Activated CD4-positive, alpha-beta T cell treated with anti-CD3 and anti-CD28 coated beads for 24 hours (primary cell): ENCODE measurements around the gene LRP1.
A peak's percentile ranks its signal among the peaks of the same experiment; 100 is the strongest.

Experiments used
- DNase-seq, 2 donors: peaks; one replicate each; pipeline ENCODE4 v3.0.0-alpha.2; 2020; ENCODE audit warnings: low read depth in 2 of 2

Gene LRP1

DNA sequence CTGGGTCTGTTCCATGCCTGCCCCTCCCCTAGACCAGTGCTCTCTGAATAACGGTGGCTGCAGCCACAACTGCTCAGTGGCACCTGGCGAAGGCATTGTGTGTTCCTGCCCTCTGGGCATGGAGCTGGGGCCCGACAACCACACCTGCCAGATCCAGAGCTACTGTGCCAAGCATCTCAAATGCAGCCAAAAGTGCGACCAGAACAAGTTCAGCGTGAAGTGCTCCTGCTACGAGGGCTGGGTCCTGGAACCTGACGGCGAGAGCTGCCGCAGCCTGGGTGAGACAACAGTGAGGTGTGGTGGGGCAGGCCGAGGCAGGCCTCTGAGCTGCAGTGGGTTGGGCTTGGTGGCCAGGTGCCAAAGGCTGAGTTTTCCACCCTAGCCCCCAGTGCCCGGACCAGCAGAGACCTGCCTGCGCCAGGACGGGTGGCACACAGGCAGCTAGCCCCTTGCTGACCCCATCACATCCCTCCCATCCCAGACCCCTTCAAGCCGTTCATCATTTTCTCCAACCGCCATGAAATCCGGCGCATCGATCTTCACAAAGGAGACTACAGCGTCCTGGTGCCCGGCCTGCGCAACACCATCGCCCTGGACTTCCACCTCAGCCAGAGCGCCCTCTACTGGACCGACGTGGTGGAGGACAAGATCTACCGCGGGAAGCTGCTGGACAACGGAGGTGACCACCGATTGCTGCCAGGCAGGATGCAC lies 47.3 kb downstream of the LRP1 start:
- DNase-seq, result peak; percentile 16 to 54

- DNase-seq, result no peak
These were observed 47.8 kb downstream of the LRP1 start for GRCh38 chr12:57176139-57176477.

DNA sequence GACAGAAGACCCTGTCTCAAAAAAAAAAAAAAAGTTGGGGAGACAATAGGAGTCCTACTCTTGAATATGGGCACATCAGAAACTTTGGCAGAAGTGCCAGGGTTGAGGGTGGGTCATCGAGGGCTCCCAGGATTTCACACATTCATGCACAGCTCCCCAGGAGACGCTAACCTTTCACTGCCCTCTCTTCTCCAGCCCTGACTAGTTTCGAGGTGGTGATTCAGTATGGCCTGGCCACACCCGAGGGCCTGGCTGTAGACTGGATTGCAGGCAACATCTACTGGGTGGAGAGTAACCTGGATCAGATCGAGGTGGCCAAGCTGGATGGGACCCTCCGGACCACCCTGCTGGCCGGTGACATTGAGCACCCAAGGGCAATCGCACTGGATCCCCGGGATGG lies 48.6 kb downstream of the LRP1 start:
- DNase-seq, result no peak

GRCh38 chr12:57177354-57177753 lies 49.1 kb downstream of the LRP1 start:
- DNase-seq, result no peak

DNA sequence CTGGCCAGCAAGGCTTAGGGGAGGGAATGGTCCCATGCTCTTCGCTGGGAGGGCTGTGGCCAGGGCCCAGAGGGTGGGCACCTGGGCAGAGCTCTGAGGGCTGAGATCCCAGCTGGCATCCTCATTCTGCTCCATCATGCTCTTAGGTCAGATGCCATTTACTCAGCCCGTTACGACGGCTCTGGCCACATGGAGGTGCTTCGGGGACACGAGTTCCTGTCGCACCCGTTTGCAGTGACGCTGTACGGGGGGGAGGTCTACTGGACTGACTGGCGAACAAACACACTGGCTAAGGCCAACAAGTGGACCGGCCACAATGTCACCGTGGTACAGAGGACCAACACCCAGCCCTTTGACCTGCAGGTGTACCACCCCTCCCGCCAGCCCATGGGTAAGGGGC lies 49.9 kb downstream of the LRP1 start:
- no peak for DNase-seq

- no peak for DNase-seq
These were observed 51.2 kb downstream of the LRP1 start for GRCh38 chr12:57179331-57180086.

GRCh38 chr12:57180321-57180989 lies 52.2 kb downstream of the LRP1 start:
- DNase-seq, result no peak

GRCh38 chr12:57181072-57181471 lies 52.8 kb downstream of the LRP1 start:
- no peak for DNase-seq

- no peak for DNase-seq
These were observed 53.4 kb downstream of the LRP1 start for GRCh38 chr12:57181561-57182155.

DNA sequence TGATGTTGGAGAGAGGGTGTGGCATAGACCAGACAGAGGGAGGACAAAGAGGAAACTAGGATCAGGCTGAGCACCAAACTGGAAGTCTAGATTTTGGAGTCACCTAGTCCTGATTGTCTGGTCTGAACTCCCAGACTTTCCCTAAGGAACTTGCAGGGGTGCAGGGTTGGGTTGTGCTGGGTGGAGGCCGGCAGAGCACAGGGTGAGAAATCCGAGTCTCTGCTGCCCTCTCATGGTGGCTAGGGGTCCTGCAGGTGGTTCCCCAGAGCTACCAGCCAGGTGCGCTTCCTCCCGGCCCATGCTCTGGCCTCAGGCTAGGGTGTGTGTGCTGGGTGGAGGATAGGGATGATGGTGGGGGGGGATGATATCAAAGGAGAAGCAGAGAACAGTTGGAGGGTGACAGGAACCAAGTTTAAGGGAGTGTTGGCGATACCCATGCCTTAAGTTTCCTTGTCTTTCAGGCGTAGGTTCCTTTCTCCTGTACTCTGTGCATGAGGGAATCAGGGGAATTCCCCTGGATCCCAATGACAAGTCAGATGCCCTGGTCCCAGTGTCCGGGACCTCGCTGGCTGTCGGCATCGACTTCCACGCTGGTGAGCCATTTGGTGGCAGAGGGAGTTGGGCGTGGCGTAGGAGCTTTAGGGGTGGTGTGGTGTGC lies 54.8 kb downstream of the LRP1 start:
- DNase-seq, result peak; percentile 78 to 83

GRCh38 chr12:57183939-57184725 lies 55.8 kb downstream of the LRP1 start:
- DNase-seq, result no peak

- no peak for DNase-seq
These were observed 57.1 kb downstream of the LRP1 start for GRCh38 chr12:57185403-57185802.

- DNase-seq, result no peak
These were observed 57.7 kb downstream of the LRP1 start for GRCh38 chr12:57185906-57186508.

DNA sequence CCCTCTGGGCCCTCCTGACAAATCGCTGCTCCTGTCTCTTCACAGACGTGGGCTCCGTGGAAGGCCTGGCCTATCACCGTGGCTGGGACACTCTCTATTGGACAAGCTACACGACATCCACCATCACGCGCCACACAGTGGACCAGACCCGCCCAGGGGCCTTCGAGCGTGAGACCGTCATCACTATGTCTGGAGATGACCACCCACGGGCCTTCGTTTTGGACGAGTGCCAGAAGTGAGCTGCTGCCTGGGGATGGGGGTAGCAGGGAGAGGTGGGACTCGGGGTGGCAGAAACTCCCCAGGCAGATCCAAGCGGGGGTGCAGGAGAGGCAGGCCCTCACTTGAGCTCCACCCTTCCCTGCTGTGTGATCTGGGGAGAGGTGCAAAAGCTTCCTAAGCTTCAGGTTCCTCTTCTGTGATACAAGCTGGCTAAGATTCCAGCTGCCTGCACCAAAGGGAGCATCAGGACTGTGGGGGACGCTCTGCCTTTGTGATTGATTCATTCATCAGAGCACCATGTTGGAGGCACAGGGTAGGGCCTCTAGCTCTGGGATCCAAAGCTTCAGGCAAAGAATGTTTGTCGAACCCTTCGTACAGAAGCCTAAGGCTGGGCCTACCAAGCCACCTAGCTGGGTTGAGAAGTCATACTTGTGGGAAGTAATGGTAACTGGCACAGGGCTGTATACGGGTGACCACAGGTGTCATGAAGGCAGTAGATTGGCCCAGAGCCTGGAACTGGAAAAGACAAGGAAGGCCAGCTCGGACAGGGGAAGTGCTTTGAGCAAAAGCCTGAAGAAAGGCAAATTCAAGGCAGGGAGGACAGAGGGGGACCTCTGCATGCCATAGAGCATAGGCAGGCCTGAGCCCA lies 59.2 kb downstream of the LRP1 start:
- DNase-seq, result no peak

GRCh38 chr12:57188090-57188425 lies 59.8 kb downstream of the LRP1 start:
- no peak for DNase-seq

DNA sequence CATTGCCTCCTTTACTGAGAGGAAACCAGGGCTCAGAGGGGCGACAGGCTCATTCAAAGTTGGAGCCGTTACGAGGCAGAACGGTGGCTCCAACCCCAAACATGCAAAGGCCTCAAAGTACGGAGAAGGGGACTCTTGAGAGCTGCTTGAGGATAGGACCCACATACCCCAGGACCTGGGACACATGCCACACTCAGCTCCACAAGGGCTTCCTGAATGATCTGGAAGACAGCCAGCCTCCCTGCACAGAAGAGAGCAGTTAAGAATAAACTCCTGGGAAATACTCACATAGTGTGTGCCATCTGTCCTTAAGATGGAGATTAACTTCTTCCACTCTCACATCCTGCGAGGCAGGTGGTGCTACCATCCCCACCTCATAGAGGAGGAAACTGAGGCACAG lies 61.8 kb downstream of the LRP1 start:
- no peak for DNase-seq

GRCh38 chr12:57190821-57191220 lies 62.5 kb downstream of the LRP1 start:
- DNase-seq, result no peak

DNA sequence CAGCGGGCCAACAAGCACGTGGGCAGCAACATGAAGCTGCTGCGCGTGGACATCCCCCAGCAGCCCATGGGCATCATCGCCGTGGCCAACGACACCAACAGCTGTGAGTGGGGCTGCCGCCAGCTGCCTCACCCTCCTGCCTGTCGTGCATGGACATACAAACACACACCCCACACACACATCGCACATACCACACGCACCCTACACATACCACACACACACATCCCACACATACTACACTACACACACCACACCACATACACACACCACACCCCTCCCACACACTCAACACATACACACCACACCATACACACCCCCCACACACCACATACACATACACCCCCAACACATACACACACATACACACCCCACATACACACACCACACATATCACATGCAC lies 63.1 kb downstream of the LRP1 start:
- DNase-seq, result no peak

DNA sequence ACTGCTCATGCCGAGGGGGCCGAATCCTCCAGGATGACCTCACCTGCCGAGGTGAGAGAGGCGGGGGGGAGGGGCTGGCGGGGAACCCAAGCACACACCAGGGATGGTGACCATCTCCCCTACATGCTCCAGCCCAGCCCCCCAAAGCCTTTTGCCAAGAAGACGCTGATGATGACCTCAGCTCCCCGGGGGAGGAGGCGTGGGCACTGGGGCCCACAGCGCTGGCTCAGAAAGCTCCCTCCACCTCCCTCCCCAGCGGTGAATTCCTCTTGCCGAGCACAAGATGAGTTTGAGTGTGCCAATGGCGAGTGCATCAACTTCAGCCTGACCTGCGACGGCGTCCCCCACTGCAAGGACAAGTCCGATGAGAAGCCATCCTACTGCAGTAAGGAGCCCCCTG lies 64.6 kb downstream of the LRP1 start:
- no peak for DNase-seq

- no peak for DNase-seq
These were observed 65.5 kb downstream of the LRP1 start for GRCh38 chr12:57193706-57194245.
